Superior temporal gyrus (tissue), 1 donor: Measurements from ENCODE around the gene HEMK1.
A peak's percentile ranks its signal among the peaks of the same experiment; 100 is the strongest.

Source experiments
- DNase-seq: peaks from one replicate; pipeline ENCODE4 v3.0.0-alpha.2; 2016; ENCODE audit errors: extremely low spot score

HEMK1 gene

GRCh38 chr3:50637011-50637410, 67.7 kb downstream of the HEMK1 start:
- no peak for DNase-seq

DNA sequence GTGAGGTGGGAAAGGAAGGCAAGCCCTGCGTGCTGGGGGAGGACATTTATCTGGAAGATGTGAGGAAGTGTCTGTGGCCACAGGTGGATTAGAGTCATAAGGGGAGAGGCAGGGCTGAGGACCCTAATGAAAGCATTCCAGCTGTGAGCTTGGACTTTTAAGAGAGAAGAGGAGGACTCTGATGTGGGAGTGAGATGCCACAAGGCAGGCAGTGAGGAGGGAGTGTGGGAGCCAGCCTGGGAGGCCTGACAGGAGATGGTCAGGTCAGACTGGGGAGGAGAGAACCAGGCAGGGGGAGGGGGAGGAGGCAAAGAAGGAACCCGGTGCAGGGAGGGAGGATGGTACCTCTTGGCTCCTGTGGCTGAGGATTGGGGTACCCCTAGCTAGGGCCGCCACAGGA, 68.6 kb downstream of the HEMK1 start:
- DNase-seq = no peak

- DNase-seq = no peak
These were observed 69.8 kb downstream of the HEMK1 start for GRCh38 chr3:50639055-50639494.

DNA sequence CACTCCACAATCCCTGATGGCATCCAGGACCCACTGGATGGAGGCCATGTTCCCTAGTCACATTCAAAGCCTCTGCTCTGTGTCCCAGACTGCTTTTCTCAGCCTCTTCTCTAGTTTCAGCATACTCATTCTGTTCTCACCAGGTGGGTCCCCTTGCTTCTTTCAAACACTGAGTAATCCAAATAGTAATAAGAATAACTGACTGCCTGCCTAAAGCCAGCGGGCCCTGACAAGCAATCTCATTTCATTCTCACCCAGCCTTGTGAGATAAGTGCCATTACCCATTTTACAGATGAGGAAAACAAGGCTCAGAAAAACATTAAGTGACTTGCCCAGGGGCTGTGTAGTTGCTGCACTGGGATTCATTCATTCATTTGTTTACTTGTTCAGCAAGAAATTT, 73.1 kb downstream of the HEMK1 start:
- no peak for DNase-seq

GRCh38 chr3:50644561-50644960, 75.2 kb downstream of the HEMK1 start:
- DNase-seq = peak; percentile 71

GRCh38 chr3:50645378-50645777, 76.1 kb downstream of the HEMK1 start:
- DNase-seq = no peak
